SK-N-SH treated with all-trans-retinoic acid at 6 μM for 48 hours (cell line): ENCODE measurements around the gene TNS3.

Experiments
- ATAC-seq: fragments of 200-7000 bp; cut with Tn5 transposase; 3 replicates; pipeline ENCODE4 v1.9.1; 2020; ENCODE audit warnings: mild to moderate bottlenecking, moderate library complexity
- ARNTL ChIP-seq: fragments of 450-650 bp; formaldehyde crosslinking; IDR thresholded peaks from 2 replicates; pipeline ENCODE4 v1.5.0; 2020; ENCODE audit warnings: low read depth, mild to moderate bottlenecking, moderate library complexity, borderline replicate concordance
- BACH2 ChIP-seq: fragments of 250-450 bp; sonication (Bioruptor Pico); IDR thresholded peaks from 2 replicates; pipeline ENCODE4 v1.9.0; 2021; ENCODE audit warnings: mild to moderate bottlenecking, borderline replicate concordance
- CREB5 ChIP-seq: fragments of 250-450 bp; sonication (Bioruptor Pico); IDR thresholded peaks from 2 replicates; pipeline ENCODE4 v1.5.1; 2020; ENCODE audit warnings: low read depth, mild to moderate bottlenecking, moderate library complexity
- CSDC2 ChIP-seq: fragments of 250-450 bp; sonication (Bioruptor Pico); IDR thresholded peaks from 2 replicates; pipeline ENCODE4 v1.5.0; 2020; ENCODE audit warnings: mild to moderate bottlenecking, moderate library complexity
- GLIS3 ChIP-seq: fragments of 250-450 bp; sonication (Bioruptor Pico); IDR thresholded peaks from 2 replicates; pipeline ENCODE4 v1.5.0; 2020; ENCODE audit warnings: mild to moderate bottlenecking, moderate library complexity
- ISL1 ChIP-seq: fragments of 250-450 bp; sonication (Bioruptor Pico); IDR thresholded peaks from 2 replicates; pipeline ENCODE4 v2.1.2; 2022; ENCODE audit warnings: mild to moderate bottlenecking, moderate library complexity
- OSR1 ChIP-seq: fragments of 250-450 bp; sonication (Bioruptor Pico); IDR thresholded peaks from 2 replicates; pipeline ENCODE4 v1.8.0; 2022; ENCODE audit warnings: moderate library complexity, mild to moderate bottlenecking, inconsistent platforms
- PATZ1 ChIP-seq: fragments of 250-450 bp; sonication (Bioruptor Pico); IDR thresholded peaks from 2 replicates; pipeline ENCODE4 v1.8.0; 2020; ENCODE audit warnings: mild to moderate bottlenecking, moderate library complexity, borderline replicate concordance
- POU6F1 ChIP-seq: fragments of 250-450 bp; sonication (Bioruptor Pico); IDR thresholded peaks from 2 replicates; pipeline ENCODE4 v1.8.0; 2021; ENCODE audit warnings: low read depth, mild to moderate bottlenecking, moderate library complexity, borderline replicate concordance
- PPARA ChIP-seq: fragments of 250-450 bp; sonication (Bioruptor Pico); IDR thresholded peaks from 2 replicates; pipeline ENCODE4 v1.5.0; 2020; ENCODE audit warnings: mild to moderate bottlenecking, borderline replicate concordance
- RARB ChIP-seq: fragments of 250-450 bp; sonication (Bioruptor Pico); IDR thresholded peaks from 2 replicates; pipeline ENCODE4 v1.8.0; 2021; ENCODE audit warnings: mild to moderate bottlenecking, moderate library complexity
- SNAI2 ChIP-seq: fragments of 250-450 bp; sonication (Bioruptor Pico); IDR thresholded peaks from 2 replicates; pipeline ENCODE4 v1.5.0; 2020; ENCODE audit warnings: mild to moderate bottlenecking, moderate library complexity
- TCF4 ChIP-seq: fragments of 250-450 bp; sonication (Bioruptor Pico); IDR thresholded peaks from 2 replicates; pipeline ENCODE4 v1.8.0; 2021; ENCODE audit warnings: mild to moderate bottlenecking, moderate library complexity, borderline replicate concordance
- TOX ChIP-seq: fragments of 250-450 bp; sonication (Bioruptor Pico); IDR thresholded peaks from 2 replicates; pipeline ENCODE4 v1.8.0; 2021; ENCODE audit warnings: mild to moderate bottlenecking, moderate library complexity, borderline replicate concordance
- ZC3H10 ChIP-seq: fragments of 250-450 bp; sonication (Bioruptor Pico); IDR thresholded peaks from 2 replicates; pipeline ENCODE4 v1.5.1; 2021; ENCODE audit warnings: mild to moderate bottlenecking, moderate library complexity
- ZFP3 ChIP-seq: fragments of 250-450 bp; sonication (Bioruptor Pico); IDR thresholded peaks from 2 replicates; pipeline ENCODE4 v1.5.0; 2020; ENCODE audit warnings: mild to moderate bottlenecking, moderate library complexity
- ZFP30 ChIP-seq: fragments of 450-650 bp; formaldehyde crosslinking; IDR thresholded peaks from 2 replicates; pipeline ENCODE4 v1.5.0; 2022; ENCODE audit warnings: mild to moderate bottlenecking, moderate library complexity
- ZNF565 ChIP-seq: fragments of 450-650 bp; formaldehyde crosslinking; conservative IDR thresholded peaks from 2 replicates; pipeline ENCODE4 v1.5.0; 2020; ENCODE audit warnings: low read depth, mild to moderate bottlenecking, moderate library complexity
- ZNF8 ChIP-seq: fragments of 450-650 bp; formaldehyde crosslinking; IDR thresholded peaks from 2 replicates; pipeline ENCODE4 v1.5.0; 2020; ENCODE audit warnings: mild to moderate bottlenecking, moderate library complexity
- TF ChIP-seq, protein P1 (sequence below): fragments of 250-450 bp; sonication (Bioruptor Pico); IDR thresholded peaks from 2 replicates; pipeline ENCODE4 v1.5.1; 2021; ENCODE audit warnings: mild to moderate bottlenecking, moderate library complexity
- TF ChIP-seq, protein P2 (sequence below): fragments of 250-450 bp; sonication (Bioruptor Pico); IDR thresholded peaks from 2 replicates; pipeline ENCODE4 v1.5.0; 2020; ENCODE audit warnings: mild to moderate bottlenecking, moderate library complexity

The TNS3 gene

DNA sequence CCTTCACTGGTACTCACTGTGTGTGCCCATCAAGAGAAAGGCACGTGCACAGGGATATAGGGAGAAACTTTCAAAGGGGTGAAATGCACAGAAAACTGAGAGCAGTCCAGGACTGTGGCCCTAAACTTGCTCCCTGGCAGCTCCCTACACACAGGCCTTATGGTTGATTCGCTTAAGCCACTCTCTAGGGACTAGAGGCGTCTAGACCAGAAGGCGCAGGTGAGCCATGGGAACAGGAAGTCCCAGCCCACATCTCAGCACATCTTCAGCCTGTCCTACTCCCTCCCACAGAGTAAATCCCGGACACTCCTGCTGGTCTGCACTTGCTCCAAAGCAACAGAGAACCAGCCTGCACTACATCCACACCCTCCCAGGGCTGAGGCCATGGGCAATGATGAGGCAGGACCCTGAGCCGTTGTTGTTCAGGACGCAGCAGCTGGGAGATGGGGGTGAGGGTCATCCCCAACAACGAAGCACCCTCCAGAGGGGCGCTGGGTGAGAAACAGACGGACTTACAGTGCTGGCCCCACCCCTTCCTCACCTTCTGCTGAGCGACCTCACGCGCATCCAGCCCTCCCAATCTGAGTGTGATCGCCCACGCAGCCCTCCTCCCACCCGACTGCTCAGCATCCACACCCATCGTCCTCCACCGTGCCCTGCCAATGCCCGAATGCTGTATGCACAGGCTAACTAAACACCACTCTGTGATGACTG is 109.3 kb downstream of the TNS3 start:
- ATAC-seq, result no peak
- TF ChIP-seq POU6F1, result no peak
- TF ChIP-seq PPARA (CRISPR knock-in tag), result no peak
- no peak for TF ChIP-seq ZNF8 (CRISPR knock-in tag)
- TF ChIP-seq, protein P1, sequence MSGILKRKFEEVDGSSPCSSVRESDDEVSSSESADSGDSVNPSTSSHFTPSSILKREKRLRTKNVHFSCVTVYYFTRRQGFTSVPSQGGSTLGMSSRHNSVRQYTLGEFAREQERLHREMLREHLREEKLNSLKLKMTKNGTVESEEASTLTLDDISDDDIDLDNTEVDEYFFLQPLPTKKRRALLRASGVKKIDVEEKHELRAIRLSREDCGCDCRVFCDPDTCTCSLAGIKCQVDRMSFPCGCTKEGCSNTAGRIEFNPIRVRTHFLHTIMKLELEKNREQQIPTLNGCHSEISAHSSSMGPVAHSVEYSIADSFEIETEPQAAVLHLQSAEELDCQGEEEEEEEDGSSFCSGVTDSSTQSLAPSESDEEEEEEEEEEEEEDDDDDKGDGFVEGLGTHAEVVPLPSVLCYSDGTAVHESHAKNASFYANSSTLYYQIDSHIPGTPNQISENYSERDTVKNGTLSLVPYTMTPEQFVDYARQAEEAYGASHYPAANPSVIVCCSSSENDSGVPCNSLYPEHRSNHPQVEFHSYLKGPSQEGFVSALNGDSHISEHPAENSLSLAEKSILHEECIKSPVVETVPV (CRISPR knock-in tag), result no peak
- TF ChIP-seq ZFP30 (CRISPR knock-in tag), result no peak
- no peak for TF ChIP-seq PATZ1 (CRISPR knock-in tag)
- no peak for TF ChIP-seq TCF4 (CRISPR knock-in tag)
- TF ChIP-seq ZNF565 (CRISPR knock-in tag), result no peak
- TF ChIP-seq CSDC2, result no peak
- no peak for TF ChIP-seq ZFP3 (CRISPR knock-in tag)
- TF ChIP-seq BACH2, result no peak
- no peak for TF ChIP-seq TOX (CRISPR knock-in tag)
- TF ChIP-seq ISL1 (CRISPR knock-in tag), result no peak

- TF ChIP-seq ARNTL (no peak), OSR1 (CRISPR knock-in tag) (no peak), SNAI2 (CRISPR knock-in tag) (no peak), TCF4 (CRISPR knock-in tag) (no peak)
Measured at GRCh38 chr7:47471831-47472230, 110.1 kb downstream of the TNS3 start.

GRCh38 chr7:47471358-47471703 is 110.6 kb downstream of the TNS3 start:
- TF ChIP-seq ZFP30 (CRISPR knock-in tag) (no peak), GLIS3 (CRISPR knock-in tag) (no peak), SNAI2 (CRISPR knock-in tag) (no peak), ZFP3 (CRISPR knock-in tag) (no peak), ZNF8 (CRISPR knock-in tag) (no peak), TOX (CRISPR knock-in tag) (no peak), RARB (CRISPR knock-in tag) (no peak), TCF4 (CRISPR knock-in tag) (no peak), POU6F1 (no peak), ZC3H10 (CRISPR knock-in tag) (no peak), PATZ1 (CRISPR knock-in tag) (no peak), PPARA (CRISPR knock-in tag) (no peak), CREB5 (CRISPR knock-in tag) (no peak)
- TF ChIP-seq, protein P2, sequence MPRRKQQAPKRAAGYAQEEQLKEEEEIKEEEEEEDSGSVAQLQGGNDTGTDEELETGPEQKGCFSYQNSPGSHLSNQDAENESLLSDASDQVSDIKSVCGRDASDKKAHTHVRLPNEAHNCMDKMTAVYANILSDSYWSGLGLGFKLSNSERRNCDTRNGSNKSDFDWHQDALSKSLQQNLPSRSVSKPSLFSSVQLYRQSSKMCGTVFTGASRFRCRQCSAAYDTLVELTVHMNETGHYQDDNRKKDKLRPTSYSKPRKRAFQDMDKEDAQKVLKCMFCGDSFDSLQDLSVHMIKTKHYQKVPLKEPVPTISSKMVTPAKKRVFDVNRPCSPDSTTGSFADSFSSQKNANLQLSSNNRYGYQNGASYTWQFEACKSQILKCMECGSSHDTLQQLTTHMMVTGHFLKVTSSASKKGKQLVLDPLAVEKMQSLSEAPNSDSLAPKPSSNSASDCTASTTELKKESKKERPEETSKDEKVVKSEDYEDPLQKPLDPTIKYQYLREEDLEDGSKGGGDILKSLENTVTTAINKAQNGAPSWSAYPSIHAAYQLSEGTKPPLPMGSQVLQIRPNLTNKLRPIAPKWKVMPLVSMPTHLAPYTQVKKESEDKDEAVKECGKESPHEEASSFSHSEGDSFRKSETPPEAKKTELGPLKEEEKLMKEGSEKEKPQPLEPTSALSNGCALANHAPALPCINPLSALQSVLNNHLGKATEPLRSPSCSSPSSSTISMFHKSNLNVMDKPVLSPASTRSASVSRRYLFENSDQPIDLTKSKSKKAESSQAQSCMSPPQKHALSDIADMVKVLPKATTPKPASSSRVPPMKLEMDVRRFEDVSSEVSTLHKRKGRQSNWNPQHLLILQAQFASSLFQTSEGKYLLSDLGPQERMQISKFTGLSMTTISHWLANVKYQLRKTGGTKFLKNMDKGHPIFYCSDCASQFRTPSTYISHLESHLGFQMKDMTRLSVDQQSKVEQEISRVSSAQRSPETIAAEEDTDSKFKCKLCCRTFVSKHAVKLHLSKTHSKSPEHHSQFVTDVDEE, result no peak
- no peak for ATAC-seq

More at GRCh38 chr7:47471831-47472230, 110.1 kb downstream of the TNS3 start:
- no peak for ATAC-seq
